Activated T-helper 2 cell treated with anti-CD3 and anti-CD28 coated beads, Interferon-gamma antibody, Interleukin-2, Interleukin-4, amounts not matched to agents 10 μg/mL and 5 μg/mL and 100 μg/mL, durations not matched to agents 14 hours and 24 hours and 36 hours (primary cell): ENCODE measurements around the gene NCAPD2. TPM values are rescaled to one million over a fixed set of nuclear protein-coding genes. Genes with fewer than 3 reads are reported as not detected.
A peak's percentile ranks its signal among the peaks of the same experiment; 100 is the strongest.
"Not testable (repeated sequence)": the region's sequence is repeated elsewhere in the genome, so short reads cannot be mapped to it uniquely, and the experiment has no call there.

ENCODE experiments used
- DNase-seq: peaks from one replicate; pipeline ENCODE4 v3.0.0; 2021; ENCODE audit warnings: low spot score
- H3K27ac Mint-ChIP-seq: one replicate; pipeline ENCODE4 v1.8.0; 2021; ENCODE audit warnings: mixed read lengths
- H3K27me3 Mint-ChIP-seq: one replicate; pipeline ENCODE4 v1.8.0; 2021; ENCODE audit warnings: low read depth, mixed read lengths
- H3K36me3 Mint-ChIP-seq: one replicate; pipeline ENCODE4 v1.8.0; 2021; ENCODE audit warnings: low read depth, mixed read lengths
- H3K4me1 Mint-ChIP-seq: one replicate; pipeline ENCODE4 v1.8.0; 2021; ENCODE audit warnings: low read depth, mixed read lengths
- H3K4me3 Mint-ChIP-seq: one replicate; pipeline ENCODE4 v1.8.0; 2021; ENCODE audit warnings: low read depth, mild to moderate bottlenecking, moderate library complexity, mixed read lengths
- H3K9me3 Mint-ChIP-seq: one replicate; pipeline ENCODE4 v1.8.0; 2021; ENCODE audit warnings: mixed read lengths
- intact Hi-C: fragments of 100-400 bp; cut with micrococcal nuclease; formaldehyde crosslinking; loops from one replicate; pipeline ENCODE4 v1.15.1; 2023
- total RNA-seq: library from RNA; stranded (reverse); gene quantifications from 2 replicates; pipeline ENCODE4 v1.2.3, GENCODE V29; 2022

NCAPD2 gene
- total RNA-seq, 1 donor from 2014 or later, result 114 TPM

DNA sequence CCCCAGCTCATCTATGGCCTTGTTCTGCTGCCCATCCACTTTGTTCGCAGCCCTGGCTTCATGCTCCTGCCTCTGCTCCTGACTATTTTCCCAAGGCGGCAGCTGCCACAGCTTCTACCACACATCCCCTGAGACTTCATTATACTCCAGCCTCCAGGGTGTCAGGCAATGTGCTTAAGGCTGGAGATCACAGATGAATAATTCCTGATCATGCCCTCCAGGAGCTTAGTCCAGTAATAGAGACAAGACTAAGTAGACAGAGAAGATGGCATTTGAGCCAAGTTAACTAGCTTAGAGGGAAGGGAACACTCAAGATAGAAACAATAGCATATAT, 34.9 kb upstream of the NCAPD2 start:
- intact Hi-C loops, result no loop called here
- no peak overlapping the region for H3K4me3 Mint-ChIP-seq
- no peak for DNase-seq
- peaks cover 92% of the 10 kb centered on the region for H3K36me3 Mint-ChIP-seq
- H3K27ac Mint-ChIP-seq, result peak overlapping the region; percentile 56
- no peaks in the 10 kb centered on the region for H3K27me3 Mint-ChIP-seq
- peaks cover 63% of the 10 kb centered on the region for H3K4me1 Mint-ChIP-seq
- H3K9me3 Mint-ChIP-seq, result no peaks in the 10 kb centered on the region

DNA sequence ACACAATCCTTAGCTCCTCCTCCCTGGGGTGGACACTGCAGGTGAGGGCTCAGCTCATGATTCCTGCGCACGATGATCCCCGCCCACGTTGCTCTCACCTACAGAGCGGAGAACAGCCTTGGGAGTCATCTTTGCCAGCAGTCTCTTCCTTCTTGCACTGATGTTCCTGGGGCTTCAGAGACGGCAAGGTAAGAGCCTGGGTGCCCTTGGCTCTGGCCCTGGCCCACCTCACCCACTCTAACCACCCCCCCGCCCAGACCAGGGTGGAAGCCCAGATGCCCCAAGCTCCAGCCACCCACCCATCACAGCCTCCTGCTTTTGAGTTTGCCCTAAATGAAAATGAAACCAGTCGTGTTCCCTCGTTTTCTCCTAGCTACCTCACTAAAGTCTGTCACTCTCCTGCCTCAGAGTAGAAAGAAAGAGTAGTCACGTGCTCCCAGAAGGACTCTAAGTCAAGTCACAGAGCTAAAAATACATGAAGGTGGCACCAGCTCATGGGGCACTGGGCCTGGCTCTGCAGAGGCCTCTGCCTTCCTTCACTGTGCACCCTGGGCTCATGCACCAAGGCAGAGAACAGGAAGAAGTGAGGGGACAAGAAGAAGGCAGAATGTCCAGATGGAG, 33.0 kb upstream of the NCAPD2 start:
- intact Hi-C loops, result loop anchor here (10.0 kb wide), 1 partner anchor 224 kb away; the partner anchor contains the start of gene ZNF384
- Mint-ChIP-seq H3K4me1 (peaks cover 64% of the 10 kb centered on the region), H3K9me3 (no peaks in the 10 kb centered on the region), H3K36me3 (peaks cover 91% of the 10 kb centered on the region), H3K4me3 (peak overlapping the region; percentile 75), H3K27ac (peak overlapping the region; percentile 99), H3K27me3 (no peaks in the 10 kb centered on the region)
- no peak for DNase-seq

DNA sequence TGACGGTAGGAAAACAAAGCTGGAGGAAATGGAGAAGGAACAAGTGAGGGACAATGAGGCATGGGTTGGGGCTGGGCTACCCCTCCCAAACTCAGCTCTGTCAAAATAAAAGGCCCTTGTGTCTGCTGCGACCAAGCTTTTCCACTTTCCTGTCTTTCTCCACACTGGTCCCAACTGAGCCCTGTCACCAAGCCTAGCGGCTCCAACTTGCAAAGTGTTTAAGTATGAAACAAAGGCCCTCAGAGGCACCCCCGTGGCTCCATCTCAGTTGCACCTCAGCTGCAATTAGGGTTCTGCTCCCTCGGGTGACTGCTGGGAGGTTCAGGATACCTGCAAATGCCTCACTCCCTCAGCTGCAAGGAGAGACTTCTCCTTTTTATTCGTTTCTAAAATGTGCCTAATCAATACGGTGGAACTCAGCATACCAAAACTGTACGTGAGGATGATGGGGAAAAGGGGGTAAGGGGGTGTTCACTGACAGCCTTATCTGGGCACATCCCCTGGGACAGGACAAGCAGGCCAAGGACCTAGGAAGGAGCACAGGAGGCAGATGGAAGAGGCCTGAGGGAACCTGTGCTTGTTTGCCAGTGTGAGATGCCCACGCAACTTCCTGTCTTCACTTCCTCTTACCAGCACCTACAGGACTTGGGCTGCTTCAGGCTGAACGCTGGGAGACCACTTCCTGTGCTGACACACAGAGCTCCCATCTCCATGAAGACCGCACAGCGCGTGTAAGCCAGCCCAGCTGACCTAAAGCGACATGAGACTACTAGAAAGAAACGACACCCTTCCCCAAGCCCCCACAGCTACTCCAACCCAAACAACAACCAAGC, 32.3 kb upstream of the NCAPD2 start:
- intact Hi-C loops, result loop anchor here (1.0 to 10.0 kb wide), 6 partner anchors 9 to 223 kb away; partner anchors contain the start of genes CD27, TAPBPL, VAMP1 and ZNF384
- peaks cover 67% of the 10 kb centered on the region for H3K4me1 Mint-ChIP-seq

DNA sequence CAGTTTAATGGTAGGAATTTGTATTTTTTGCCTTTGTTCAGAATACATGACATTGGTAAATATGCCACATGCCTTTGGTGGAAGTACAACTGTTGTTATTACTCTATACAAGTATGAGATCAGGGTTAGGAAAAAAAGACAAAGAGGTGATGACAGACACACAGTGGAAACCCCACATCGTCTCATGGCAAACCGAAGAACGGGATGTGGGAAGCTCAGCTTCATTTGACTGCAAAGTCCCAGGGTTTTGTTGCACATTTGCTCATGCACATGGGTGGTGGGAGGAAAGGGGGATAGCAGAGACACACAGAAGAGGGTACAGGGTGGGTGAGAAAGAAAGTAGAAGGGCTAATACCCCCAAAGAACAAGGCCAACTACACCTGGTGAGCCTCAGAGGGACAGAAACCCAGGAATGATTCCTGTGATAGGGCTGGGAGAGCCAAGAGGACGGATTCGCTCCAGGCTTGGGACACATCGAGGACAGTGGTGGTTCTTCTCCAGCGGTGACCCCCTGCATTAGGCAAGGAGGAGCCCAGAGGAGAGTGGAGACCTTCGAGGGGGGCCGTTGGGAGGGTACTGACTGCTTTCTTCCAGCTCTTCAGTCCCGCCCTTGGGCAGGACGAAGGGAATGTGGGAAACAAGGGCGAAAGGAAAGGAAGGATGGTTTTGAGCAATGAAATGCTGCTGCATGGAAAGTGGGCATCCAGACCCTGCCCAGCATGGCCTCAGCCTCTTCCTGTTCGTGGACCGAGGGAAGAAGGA, 31.5 kb upstream of the NCAPD2 start:
- H3K4me1 Mint-ChIP-seq, result peaks cover 69% of the 10 kb centered on the region
- no peaks in the 10 kb centered on the region for H3K9me3 Mint-ChIP-seq
- intact Hi-C loops, result loop anchor here (1.0 to 10.0 kb wide), 6 partner anchors 8 to 222 kb away; partner anchors contain the start of genes CD27, TAPBPL, VAMP1 and ZNF384
- H3K27me3 Mint-ChIP-seq, result no peaks in the 10 kb centered on the region
- peaks cover 90% of the 10 kb centered on the region for H3K36me3 Mint-ChIP-seq
- H3K27ac Mint-ChIP-seq, result peak overlapping the region; percentile 99
- DNase-seq, result no peak
- H3K4me3 Mint-ChIP-seq, result peak overlapping the region; percentile 75

More for the DNA sequence above, 32.3 kb upstream of the NCAPD2 start:
- peak; percentile 83 for DNase-seq
- Mint-ChIP-seq H3K36me3 (peaks cover 90% of the 10 kb centered on the region), H3K27ac (peak overlapping the region; percentile 99), H3K9me3 (no peaks in the 10 kb centered on the region), H3K4me3 (peak overlapping the region; percentile 75), H3K27me3 (no peaks in the 10 kb centered on the region)

DNA sequence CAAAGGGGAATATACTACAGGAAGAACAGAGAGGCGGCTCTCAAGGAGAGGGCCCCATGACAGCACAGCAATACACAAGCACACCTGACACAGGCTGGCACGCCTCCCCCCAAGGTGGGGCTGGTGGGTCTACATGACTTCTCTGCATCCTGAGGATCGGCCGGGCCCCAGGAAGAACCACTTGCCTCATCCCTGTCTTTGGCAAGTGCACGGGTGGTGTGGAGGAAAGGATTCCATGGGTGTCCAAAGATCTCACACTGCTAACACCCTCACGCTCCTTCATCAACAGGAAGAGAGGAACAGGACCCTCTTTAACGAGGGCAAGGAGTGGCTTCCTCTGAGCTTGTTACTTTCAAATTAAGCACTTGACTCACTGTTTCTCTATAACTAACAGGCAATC, 30.7 kb upstream of the NCAPD2 start:
- Mint-ChIP-seq H3K36me3 (peaks cover 94% of the 10 kb centered on the region), H3K4me3 (peak overlapping the region; percentile 75), H3K9me3 (no peaks in the 10 kb centered on the region), H3K27ac (peak overlapping the region; percentile 99), H3K27me3 (no peaks in the 10 kb centered on the region), H3K4me1 (peaks cover 74% of the 10 kb centered on the region)
- intact Hi-C loops, result loop anchor here (2.0 to 10.0 kb wide), 3 partner anchors 18 to 222 kb away; partner anchors contain the start of genes CD27 and ZNF384
- DNase-seq, result no peak

DNA sequence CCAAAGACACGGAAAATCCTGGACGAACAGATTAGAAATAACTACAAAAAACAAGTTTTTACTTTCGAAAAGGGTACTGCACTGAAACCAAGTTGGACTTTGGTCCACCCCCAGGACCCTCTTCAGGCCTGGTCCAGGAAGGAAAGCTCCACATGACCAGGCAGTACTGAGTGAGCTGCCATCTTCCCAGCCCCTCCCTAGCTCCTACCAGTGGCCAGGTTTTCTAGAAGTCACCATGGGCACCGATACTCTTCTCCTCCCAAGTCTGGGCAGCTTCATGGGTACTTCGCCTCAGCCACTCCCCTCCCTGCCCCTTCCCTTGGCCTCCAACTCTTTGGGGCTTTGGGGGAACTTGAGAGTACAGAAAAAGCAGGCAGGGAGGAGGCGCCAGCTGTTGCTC, 30.0 kb upstream of the NCAPD2 start:
- Mint-ChIP-seq H3K4me1 (peaks cover 75% of the 10 kb centered on the region), H3K9me3 (no peaks in the 10 kb centered on the region), H3K27me3 (no peaks in the 10 kb centered on the region), H3K36me3 (peaks cover 94% of the 10 kb centered on the region), H3K27ac (peak overlapping the region; percentile 99), H3K4me3 (peak overlapping the region; percentile 75)
- DNase-seq, result no peak
- intact Hi-C loops, result loop anchor here (2.0 to 10.0 kb wide), 3 partner anchors 19 to 221 kb away; partner anchors contain the start of genes CD27 and ZNF384

DNA sequence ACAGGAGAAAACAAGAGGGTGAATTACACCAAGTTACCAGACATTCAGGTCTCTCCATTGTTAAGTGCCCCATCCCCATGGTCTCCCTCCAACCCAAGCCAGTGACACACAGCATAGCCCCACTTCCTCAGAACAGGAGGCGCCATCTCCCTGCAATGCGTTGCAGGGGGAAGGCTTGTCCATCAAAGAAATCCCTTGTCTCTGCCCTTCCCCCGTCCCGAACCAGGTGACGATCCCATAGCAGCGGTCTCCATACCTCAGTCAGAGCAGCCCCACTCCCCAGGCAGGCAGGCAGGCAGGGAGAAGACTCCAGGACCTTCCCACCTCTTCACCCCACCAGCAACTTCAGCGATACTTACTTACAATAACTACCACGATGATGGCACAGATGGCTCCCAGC, 29.4 kb upstream of the NCAPD2 start:
- intact Hi-C loops, result loop anchor here (10.0 kb wide), 1 partner anchor 220 kb away; the partner anchor contains the start of gene ZNF384
- H3K4me1 Mint-ChIP-seq, result peaks cover 77% of the 10 kb centered on the region
- no peaks in the 10 kb centered on the region for H3K9me3 Mint-ChIP-seq
- H3K27me3 Mint-ChIP-seq, result no peaks in the 10 kb centered on the region
- H3K36me3 Mint-ChIP-seq, result peaks cover 93% of the 10 kb centered on the region
- no peak for DNase-seq
- H3K4me3 Mint-ChIP-seq, result peak overlapping the region; percentile 35
- peak overlapping the region; percentile 99 for H3K27ac Mint-ChIP-seq

DNA sequence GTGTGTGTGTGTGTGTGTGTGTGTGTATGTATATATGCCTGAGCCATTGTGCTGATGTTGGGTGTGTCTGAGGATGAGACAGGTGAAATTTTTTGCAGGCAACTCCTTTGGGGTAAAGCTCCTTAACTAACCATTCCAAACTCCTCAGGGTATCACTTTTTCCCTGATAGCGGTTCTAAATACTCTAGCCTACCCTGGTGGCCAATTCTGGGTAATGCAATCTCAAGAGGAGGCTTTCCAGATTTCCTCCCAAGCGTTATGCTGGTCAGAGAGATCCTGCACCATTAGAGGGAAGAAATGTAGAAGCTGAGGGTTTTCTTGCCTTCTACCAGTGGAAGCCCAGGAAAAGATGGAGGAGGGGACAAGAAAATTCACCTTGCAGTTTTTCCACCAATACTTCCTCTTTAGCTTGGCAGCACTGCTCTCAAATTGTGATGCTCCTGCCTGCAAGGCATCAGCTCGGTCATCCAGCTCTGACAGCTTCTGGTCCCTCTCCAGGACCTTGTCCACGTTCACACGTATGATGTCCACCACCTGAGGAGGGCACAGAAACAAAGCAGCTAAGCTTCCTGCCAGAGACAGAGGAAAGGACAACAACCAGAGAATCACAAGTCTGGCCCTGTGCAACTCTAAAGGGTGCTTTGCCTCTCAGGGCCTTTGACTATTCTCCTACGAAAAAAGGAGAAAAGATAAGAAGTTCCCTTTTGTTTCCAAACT, 28.3 kb upstream of the NCAPD2 start:
- H3K4me1 Mint-ChIP-seq, result peaks cover 77% of the 10 kb centered on the region
- H3K9me3 Mint-ChIP-seq, result no peaks in the 10 kb centered on the region
- no peak overlapping the region for H3K4me3 Mint-ChIP-seq
- peaks cover 88% of the 10 kb centered on the region for H3K36me3 Mint-ChIP-seq
- no peaks in the 10 kb centered on the region for H3K27me3 Mint-ChIP-seq
- no peak for DNase-seq
- intact Hi-C loops, result loop anchor here (1.0 to 10.0 kb wide), 2 partner anchors 42 to 219 kb away; partner anchors contain the start of gene ZNF384
- H3K27ac Mint-ChIP-seq, result peak overlapping the region; percentile 54

DNA sequence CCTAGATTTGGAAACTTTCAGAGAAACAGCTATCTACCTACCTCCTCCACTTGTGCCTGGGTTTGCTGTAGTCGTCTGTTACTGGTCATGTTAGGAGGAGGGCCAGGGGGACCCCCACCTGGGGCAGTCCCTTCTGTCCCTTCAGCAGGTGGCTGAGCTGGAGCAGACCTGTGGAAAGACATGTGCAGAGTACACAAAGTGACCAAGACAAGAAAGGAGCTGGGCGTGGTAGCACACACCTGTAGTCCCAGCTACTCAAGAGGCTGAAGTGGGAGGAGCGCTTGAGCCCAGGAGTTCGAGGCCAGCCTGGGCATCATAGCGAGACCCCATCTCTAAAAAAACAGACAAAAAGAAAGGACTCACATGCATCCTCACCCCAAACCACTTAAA, 27.7 kb upstream of the NCAPD2 start:
- intact Hi-C loops, result loop anchor here (10.0 kb wide), 1 partner anchor 219 kb away; the partner anchor contains the start of gene ZNF384
- peaks cover 83% of the 10 kb centered on the region for H3K36me3 Mint-ChIP-seq
- peaks cover 74% of the 10 kb centered on the region for H3K4me1 Mint-ChIP-seq
- H3K9me3 Mint-ChIP-seq, result no peaks in the 10 kb centered on the region
- H3K4me3 Mint-ChIP-seq, result no peak overlapping the region
- no peaks in the 10 kb centered on the region for H3K27me3 Mint-ChIP-seq
- no peak for DNase-seq
- H3K27ac Mint-ChIP-seq, result peak overlapping the region; percentile 23

DNA sequence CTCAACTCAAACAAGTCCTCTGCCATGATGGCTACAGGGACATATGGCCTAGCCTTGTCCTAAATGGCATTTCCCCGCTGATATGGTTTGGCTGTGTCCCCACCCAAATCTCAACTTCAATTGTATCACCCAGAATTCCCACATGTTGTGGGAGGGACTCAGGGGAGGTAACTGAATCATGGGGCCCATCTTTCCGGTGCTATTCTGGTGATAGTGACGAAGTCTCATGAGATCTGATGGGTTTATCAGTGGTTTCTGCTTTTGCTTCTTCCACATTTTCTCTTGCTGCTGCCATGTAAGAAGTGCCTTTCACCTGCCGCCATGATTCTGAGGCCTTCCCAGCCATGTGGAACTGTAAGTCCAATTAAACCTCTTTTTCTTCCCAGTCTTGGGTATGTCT, 27.2 kb upstream of the NCAPD2 start:
- not testable (repeated sequence) for H3K9me3 Mint-ChIP-seq, DNase-seq, H3K27me3 Mint-ChIP-seq
- intact Hi-C loops, result loop anchor here (10.0 kb wide), 1 partner anchor 218 kb away; the partner anchor contains the start of gene ZNF384
- H3K4me3 Mint-ChIP-seq, result peak overlapping the region; percentile 22
- peak overlapping the region; percentile 23 for H3K27ac Mint-ChIP-seq
- H3K4me1 Mint-ChIP-seq, result peaks cover 73% of the 10 kb centered on the region
- H3K36me3 Mint-ChIP-seq, result peaks cover 77% of the 10 kb centered on the region

DNA sequence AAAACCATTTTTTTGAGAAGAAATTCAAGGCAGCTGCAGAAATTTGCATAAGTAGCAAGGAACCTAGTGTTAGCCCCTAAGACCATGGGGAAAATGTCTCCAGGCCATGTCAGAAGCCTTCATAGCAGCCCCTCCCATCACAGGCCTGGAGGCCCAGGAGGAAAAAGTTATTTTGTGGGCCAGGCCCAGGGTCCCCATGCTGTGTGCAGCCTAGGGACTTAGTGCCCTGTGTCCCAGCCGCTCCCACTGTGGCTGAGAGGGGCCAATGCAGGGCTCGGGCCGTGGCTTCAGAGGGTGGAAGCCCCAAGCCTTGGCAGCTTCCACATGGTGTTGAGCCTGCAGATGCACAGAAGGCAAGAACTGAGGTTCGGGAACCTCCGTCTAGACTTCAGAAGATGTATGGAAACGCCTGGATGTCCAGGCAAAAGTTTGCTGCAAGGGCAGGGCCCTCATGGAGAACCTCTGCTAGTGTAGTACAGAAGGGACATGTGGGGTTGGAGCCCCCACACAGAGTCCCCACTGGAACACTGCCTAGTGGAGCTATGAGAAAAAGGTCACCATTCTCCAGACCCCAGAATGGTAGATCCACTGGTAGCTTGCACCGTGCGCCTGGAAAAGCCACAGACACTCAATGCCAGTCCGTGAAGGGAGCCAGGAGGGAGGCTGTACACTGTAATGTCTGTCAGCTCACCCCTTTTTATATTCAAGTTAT, 26.2 kb upstream of the NCAPD2 start:
- peak overlapping the region; percentile 88 for H3K4me3 Mint-ChIP-seq
- peaks cover 67% of the 10 kb centered on the region for H3K36me3 Mint-ChIP-seq
- H3K4me1 Mint-ChIP-seq, result peaks cover 69% of the 10 kb centered on the region
- H3K27ac Mint-ChIP-seq, result peak overlapping the region; percentile 86
- DNase-seq, H3K9me3 Mint-ChIP-seq, H3K27me3 Mint-ChIP-seq: not testable (repeated sequence)
- intact Hi-C loops, result loop anchor here (2.0 to 10.0 kb wide), 2 partner anchors 15 to 217 kb away; partner anchors contain the start of genes TAPBPL and ZNF384
